Measurements from ENCODE around the gene ADD3.

Gene ADD3

GRCh38 chr10:110007701-110008517 lies at the start of gene ADD3:
Gene ADD3 (plus strand): TSS chr10:110007984. CDS start chr10:110100654, 92,670 bp downstream.
- Mint-ChIP-seq H3K4me1 (peaks cover 47% of the 10 kb centered on the region), H3K27me3 (no peaks in the 10 kb centered on the region), H3K27ac (peak within 1 kb of the TSS; percentile 94 to 99), H3K9me3 (no peaks in the 10 kb centered on the region), H3K4me3 (no peak within 1 kb of the TSS)
- ATAC-seq (peak; percentile 69), DNase-seq (peak; percentile 89 to 90)

DNA sequence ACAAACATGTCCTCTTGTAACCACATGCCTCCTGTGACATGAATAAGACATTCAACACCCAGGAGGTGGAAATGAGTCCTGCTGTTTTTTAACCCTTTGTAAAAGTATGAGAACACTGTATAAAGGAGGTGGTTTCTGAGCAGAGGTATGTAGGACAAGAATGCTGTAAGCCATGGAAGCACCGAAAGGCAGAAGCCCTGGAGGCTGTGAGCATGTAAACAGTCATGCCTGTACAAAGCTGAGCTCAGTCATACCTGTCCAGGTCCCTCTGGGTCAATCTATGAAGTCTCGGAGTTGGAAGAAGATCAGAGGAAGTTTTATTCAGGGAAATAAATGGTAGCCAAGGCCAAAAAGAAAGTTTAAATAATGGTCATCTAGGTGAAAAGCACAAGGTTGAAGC lies 49.7 kb upstream of the ADD3 start:
- Mint-ChIP-seq H3K27me3 (no peaks in the 10 kb centered on the region), H3K9me3 (no peaks in the 10 kb centered on the region), H3K27ac (no peak overlapping the region), H3K4me1 (peaks cover 6% of the 10 kb centered on the region), H3K4me3 (no peak overlapping the region)
- DNase-seq (no peak), ATAC-seq (no peak)

DNA sequence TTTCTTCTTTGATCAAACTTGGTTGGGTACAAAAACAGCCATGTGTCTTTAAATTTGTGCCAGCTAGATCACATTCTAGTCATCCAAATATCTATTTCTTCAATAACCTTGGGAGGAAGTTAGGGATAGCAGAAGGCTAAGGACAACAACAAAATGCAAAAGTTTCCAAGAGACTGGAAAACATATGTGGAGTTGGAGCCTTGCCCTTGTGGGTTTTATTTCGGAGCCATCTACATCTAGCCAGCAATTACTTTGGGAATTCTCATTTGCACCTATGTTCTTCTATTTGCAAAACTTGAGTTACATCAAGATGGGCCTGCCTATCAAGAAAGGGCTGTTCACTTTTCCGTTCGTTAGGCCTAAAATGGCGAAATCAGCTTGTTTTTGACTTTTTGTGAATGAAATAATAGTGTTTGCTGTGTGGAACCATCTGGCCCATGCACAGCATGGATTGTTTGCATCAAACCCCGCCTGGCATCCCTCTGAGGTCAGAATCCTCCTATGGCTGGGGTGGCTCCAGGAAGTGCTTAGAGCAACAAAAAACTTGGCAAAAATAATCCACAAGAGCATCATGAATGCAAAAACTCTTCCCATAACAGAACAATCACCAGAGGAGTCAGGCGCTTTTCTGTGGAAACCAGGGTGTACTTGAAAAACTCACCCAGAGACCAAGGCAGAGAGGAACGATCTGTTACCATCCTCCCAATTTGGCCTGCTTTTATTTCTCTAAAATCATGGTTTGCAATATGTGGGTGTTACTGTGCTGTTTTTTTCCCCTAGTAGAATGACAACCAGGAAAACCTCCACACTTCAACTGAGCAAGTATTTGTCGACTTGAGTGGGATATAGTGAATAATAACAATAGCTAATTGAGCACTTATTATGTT lies 48.3 kb upstream of the ADD3 start:
- Mint-ChIP-seq H3K4me1 (peaks cover 10% of the 10 kb centered on the region), H3K27ac (peak overlapping the region in 1 of 2 donors; percentile 12), H3K9me3 (no peaks in the 10 kb centered on the region), H3K4me3 (no peak overlapping the region), H3K27me3 (no peaks in the 10 kb centered on the region)
- ATAC-seq (no peak), DNase-seq (no peak)

- H3K4me3 Mint-ChIP-seq: no peak overlapping the region
- H3K27ac Mint-ChIP-seq: peak overlapping the region in 1 of 2 donors; percentile 57
- DNase-seq (no peak), ATAC-seq (no peak)
- H3K9me3 Mint-ChIP-seq: no peaks in the 10 kb centered on the region
- H3K27me3 Mint-ChIP-seq: no peaks in the 10 kb centered on the region
- peaks cover 10% of the 10 kb centered on the region for H3K4me1 Mint-ChIP-seq
Observed at GRCh38 chr10:109960682-109961081, 47.1 kb upstream of the ADD3 start.

GRCh38 chr10:109961174-109962001 lies 46.4 kb upstream of the ADD3 start:
- no peak for ATAC-seq
- Mint-ChIP-seq H3K4me1 (peaks cover 10% of the 10 kb centered on the region), H3K4me3 (no peak overlapping the region), H3K27me3 (no peaks in the 10 kb centered on the region), H3K27ac (no peak overlapping the region), H3K9me3 (no peaks in the 10 kb centered on the region)
- DNase-seq: no peak

DNA sequence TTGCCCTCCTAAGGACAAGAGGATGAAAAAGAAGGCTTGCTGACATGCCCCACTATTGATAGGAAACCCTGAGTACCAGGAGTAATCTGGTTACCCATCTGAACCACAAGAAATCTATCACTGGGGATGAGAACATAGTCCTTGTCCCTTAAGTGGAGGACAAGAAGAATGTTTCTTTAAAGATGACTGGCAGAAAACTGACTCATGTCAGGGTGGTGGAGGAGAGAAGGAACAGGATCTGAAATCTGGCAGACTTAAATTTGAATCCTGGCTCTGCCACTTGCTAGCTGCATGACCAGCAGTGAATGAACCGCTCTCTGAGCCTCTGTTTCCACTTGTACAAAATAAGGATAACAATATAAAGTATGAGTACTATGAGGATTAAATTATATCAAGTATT lies 45.5 kb upstream of the ADD3 start:
- ATAC-seq (no peak), DNase-seq (no peak)
- peaks cover 6% of the 10 kb centered on the region for H3K4me1 Mint-ChIP-seq
- no peak overlapping the region for H3K27ac Mint-ChIP-seq
- H3K9me3 Mint-ChIP-seq: no peaks in the 10 kb centered on the region
- H3K4me3 Mint-ChIP-seq: no peak overlapping the region
- no peaks in the 10 kb centered on the region for H3K27me3 Mint-ChIP-seq

DNA sequence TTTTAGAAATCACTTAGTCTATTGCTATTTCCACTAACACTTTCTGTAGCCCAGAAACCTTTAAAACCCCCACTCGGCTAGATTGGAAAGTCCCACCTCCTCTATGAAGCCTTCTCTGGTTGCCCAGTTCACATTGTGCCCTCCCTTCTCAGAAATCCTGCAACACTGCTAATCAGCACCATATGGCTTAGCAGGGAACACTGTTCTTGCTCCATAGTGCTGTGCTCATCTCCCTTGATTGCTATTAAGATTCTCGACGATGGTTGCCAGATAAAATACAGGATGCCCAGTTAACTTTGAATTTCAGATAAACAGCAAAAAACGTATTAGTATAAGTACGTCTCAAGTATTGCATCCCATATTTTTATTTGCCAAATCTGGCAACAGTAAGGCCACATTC lies 44.3 kb upstream of the ADD3 start:
- DNase-seq (no peak), ATAC-seq (no peak)
- no peaks in the 10 kb centered on the region for H3K9me3 Mint-ChIP-seq
- H3K4me3 Mint-ChIP-seq: no peak overlapping the region
- no peak overlapping the region for H3K27ac Mint-ChIP-seq
- H3K4me1 Mint-ChIP-seq: peaks cover 6% of the 10 kb centered on the region
- H3K27me3 Mint-ChIP-seq: no peaks in the 10 kb centered on the region

GRCh38 chr10:109964318-109964717 lies 43.5 kb upstream of the ADD3 start:
- Mint-ChIP-seq H3K27ac (no peak overlapping the region), H3K9me3 (no peaks in the 10 kb centered on the region), H3K4me3 (no peak overlapping the region), H3K27me3 (no peaks in the 10 kb centered on the region), H3K4me1 (peaks cover 6% of the 10 kb centered on the region)
- DNase-seq (no peak), ATAC-seq (no peak)

GRCh38 chr10:109966961-109967738 lies 40.6 kb upstream of the ADD3 start:
- no peaks in the 10 kb centered on the region for H3K27me3 Mint-ChIP-seq
- H3K9me3 Mint-ChIP-seq: no peaks in the 10 kb centered on the region
- no peak overlapping the region for H3K27ac Mint-ChIP-seq
- DNase-seq: no peak
- H3K4me1 Mint-ChIP-seq: peaks cover 6% of the 10 kb centered on the region
- ATAC-seq: no peak
- no peak overlapping the region for H3K4me3 Mint-ChIP-seq

- DNase-seq (no peak), ATAC-seq (no peak)
- Mint-ChIP-seq H3K9me3 (no peaks in the 10 kb centered on the region), H3K4me1 (peaks cover 6% of the 10 kb centered on the region), H3K4me3 (no peak overlapping the region), H3K27ac (no peak overlapping the region), H3K27me3 (no peaks in the 10 kb centered on the region)
Observed at GRCh38 chr10:109967739-109968088, 40.1 kb upstream of the ADD3 start.

DNA sequence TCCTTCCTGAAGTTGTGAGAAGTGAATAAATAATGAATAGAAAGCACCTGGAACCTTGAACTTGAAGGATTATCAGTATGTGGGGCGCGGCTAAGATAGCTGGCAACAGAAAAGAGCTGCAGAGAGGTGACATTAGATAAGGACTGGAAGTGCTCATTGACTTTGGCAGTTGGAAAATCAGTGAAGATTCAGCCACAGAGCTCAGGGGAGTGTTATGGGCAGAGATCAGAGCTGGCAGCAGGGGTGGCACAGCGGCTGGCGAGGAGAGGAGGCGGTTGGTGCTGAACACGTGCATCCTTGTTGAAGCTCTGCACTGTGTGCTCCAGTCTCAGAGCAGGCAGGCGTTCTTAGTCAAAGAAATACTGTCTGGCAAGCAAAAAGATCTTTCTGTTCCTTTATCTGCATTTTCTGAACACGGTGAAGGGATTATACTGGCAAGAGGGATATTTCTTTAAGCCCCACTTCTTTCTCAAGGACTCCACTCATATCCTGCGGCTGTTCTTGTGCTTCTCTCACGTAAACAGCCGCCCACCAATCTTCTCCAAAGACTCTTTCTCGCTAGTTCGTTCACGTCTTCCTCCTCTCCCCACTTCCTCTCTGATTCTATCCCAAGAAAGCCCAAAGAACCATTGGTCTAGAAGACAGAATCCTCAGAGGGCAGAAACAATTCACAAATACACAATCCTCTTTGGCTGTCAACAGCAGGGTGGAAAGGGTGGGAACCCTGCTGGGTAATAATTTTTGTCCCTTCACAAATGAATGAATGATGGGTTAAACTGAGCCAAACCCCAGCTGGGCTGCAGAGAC lies 38.6 kb upstream of the ADD3 start:
- H3K9me3 Mint-ChIP-seq: no peaks in the 10 kb centered on the region
- no peak overlapping the region for H3K4me3 Mint-ChIP-seq
- no peaks in the 10 kb centered on the region for H3K27me3 Mint-ChIP-seq
- DNase-seq (no peak), ATAC-seq (no peak)
- no peaks in the 10 kb centered on the region for H3K4me1 Mint-ChIP-seq
- peak overlapping the region in 1 of 2 donors; percentile 12 for H3K27ac Mint-ChIP-seq

DNA sequence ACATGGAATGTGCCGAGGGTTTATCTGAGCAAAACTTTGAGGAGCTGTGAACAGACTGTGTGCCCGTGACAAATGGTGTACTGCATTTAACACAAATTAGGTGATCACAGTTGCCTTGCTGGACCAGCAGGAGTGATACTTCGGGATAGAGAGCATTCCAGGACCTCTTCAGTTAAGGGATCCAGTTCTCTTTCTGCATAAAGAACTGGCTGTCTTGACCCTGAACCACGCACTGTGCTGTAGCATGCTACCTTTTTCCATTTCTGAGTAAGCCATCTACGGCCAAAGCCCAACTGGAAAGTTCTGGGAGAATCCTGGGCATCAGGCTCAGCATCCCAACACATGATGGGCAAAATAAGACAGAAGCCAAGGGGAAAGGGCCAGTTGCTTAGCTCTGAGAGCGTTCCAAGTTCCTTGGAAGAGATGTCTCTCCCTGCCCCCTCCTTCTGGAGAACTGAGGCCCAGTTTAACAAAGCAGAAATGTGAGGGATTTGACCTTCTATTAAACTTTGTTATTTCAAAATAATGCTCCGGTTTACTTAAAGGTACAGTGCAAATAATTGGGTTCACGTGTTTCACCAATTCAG lies 37.9 kb upstream of the ADD3 start:
- Mint-ChIP-seq H3K9me3 (no peaks in the 10 kb centered on the region), H3K4me3 (no peak overlapping the region), H3K4me1 (no peaks in the 10 kb centered on the region), H3K27me3 (no peaks in the 10 kb centered on the region), H3K27ac (no peak overlapping the region)
- DNase-seq: no peak
- ATAC-seq: no peak

DNA sequence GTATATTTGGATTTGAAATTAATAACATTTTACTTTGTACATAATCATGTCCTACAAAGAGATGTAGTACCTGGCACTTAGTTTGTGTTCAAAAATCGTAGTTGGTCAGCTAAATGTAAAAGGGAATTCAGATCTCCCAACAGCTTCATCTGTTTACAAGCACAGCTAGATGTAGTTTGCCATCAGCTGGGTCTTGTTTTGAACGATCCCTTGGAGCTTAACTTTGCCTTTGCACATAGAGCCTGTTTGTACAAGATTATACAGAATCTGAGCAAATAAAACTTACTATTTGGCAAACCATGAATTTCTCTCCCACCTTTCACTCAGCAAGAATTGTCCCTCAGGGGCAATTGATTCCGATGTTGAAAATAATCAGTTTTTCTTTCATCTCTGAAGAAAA lies 36.1 kb upstream of the ADD3 start:
- DNase-seq: no peak
- Mint-ChIP-seq H3K27me3 (no peaks in the 10 kb centered on the region), H3K4me3 (no peak overlapping the region), H3K9me3 (no peaks in the 10 kb centered on the region), H3K4me1 (peaks cover 2% of the 10 kb centered on the region), H3K27ac (no peak overlapping the region)
- no peak for ATAC-seq

DNA sequence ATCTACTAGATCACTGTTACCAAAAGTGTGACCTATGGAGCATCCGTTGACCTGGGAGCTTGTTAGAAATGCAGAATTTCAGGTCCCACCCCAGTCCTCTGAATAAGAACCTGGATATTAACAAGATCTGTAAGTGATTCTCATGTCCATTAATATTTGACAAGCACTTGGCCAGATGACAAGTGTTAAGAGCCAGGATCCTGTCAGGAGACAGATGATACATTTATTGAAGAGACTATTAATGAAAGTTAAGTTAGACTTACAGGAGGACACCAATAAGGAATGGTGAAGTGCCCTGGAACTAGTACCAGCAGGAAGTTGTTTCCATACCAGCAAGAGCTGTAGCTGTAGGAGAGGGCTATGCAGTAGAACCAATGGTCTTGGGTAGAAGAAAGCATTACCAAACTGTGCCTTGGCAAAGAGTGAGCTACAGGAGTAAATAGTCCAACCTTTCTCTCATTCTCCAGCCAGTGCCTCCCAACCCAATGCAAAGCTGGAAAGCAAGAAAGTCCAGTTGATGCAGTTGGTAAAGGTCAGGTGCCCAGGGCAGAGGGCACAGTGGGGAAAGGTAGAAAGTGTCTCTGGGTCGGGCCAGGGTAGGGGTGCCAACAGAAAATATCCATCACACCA lies 35.3 kb upstream of the ADD3 start:
- DNase-seq (no peak), ATAC-seq (no peak)
- no peaks in the 10 kb centered on the region for H3K9me3 Mint-ChIP-seq
- no peak overlapping the region for H3K27ac Mint-ChIP-seq
- H3K27me3 Mint-ChIP-seq: no peaks in the 10 kb centered on the region
- no peak overlapping the region for H3K4me3 Mint-ChIP-seq
- peaks cover 8% of the 10 kb centered on the region for H3K4me1 Mint-ChIP-seq

Data from stimulated activated naive CD8-positive, alpha-beta T cell treated with anti-CD3 and anti-CD28 coated beads, Interleukin-15, amount 100 ng/mL, for 72 hours (primary cell).